Astrocyte (in vitro differentiated cells and primary cell): ENCODE data around the gene PRSS23. TPM values are rescaled to one million over a fixed set of nuclear protein-coding genes. Genes with fewer than 3 reads are reported as not detected.
A peak's percentile ranks its signal among the peaks of the same experiment; 100 is the strongest.

Experiments used
- DNase-seq: peaks from one replicate; pipeline ENCODE4 v3.0.0-alpha.2; 2010; ENCODE audit warnings: low read depth
- FAIRE-seq: peaks from 2 replicates; lab custom pipeline; 2011; peaks lifted over from hg19 to GRCh38; lab: Jason Lieb, UNC
- H2AFZ ChIP-seq: 2 replicates; pipeline ENCODE4 v1.6.0; 2012; ENCODE audit warnings: low read depth, low read length, inconsistent platforms
- H3K27ac ChIP-seq: 2 replicates; pipeline ENCODE4 v1.5.1; 2011; ENCODE audit warnings: low read depth, low read length, inconsistent platforms
- H3K27me3 ChIP-seq: 2 replicates; pipeline ENCODE4 v1.6.0; 2011; ENCODE audit warnings: low read length, inconsistent platforms; ENCODE audit not compliant: insufficient read depth
- H3K36me3 ChIP-seq: 2 replicates; pipeline ENCODE4 v1.5.1; 2011; ENCODE audit warnings: low read length, inconsistent platforms; ENCODE audit not compliant: insufficient read depth
- H3K4me1 ChIP-seq: 2 replicates; pipeline ENCODE4 v1.5.1; 2011; ENCODE audit warnings: low read length, inconsistent platforms; ENCODE audit not compliant: insufficient read depth
- H3K4me2 ChIP-seq: 2 replicates; pipeline ENCODE4 v1.6.0; 2012; ENCODE audit warnings: low read length, inconsistent platforms
- H3K4me3 ChIP-seq: 2 replicates; pipeline ENCODE4 v1.5.1; 2011; ENCODE audit warnings: low read depth, mild to moderate bottlenecking, low read length, inconsistent platforms; ENCODE audit not compliant: insufficient read depth
- H3K79me2 ChIP-seq: 2 replicates; pipeline ENCODE4 v1.6.0; 2012; ENCODE audit warnings: mild to moderate bottlenecking, low read length, inconsistent platforms; ENCODE audit not compliant: insufficient read depth
- H3K9ac ChIP-seq: 2 replicates; pipeline ENCODE4 v1.6.0; 2012; ENCODE audit warnings: mild to moderate bottlenecking, low read length, inconsistent platforms
- H3K9me3 ChIP-seq: 2 replicates; pipeline ENCODE4 v1.5.1; 2012; ENCODE audit warnings: low read depth, mild to moderate bottlenecking, low read length, inconsistent platforms; ENCODE audit not compliant: insufficient read depth
- H4K20me1 ChIP-seq: 2 replicates; pipeline ENCODE4 v1.6.0; 2012; ENCODE audit warnings: low read length, inconsistent platforms; ENCODE audit not compliant: insufficient read depth
- H3K27ac Mint-ChIP-seq: one replicate; pipeline ENCODE4 v1.8.0; 2021; ENCODE audit warnings: mild to moderate bottlenecking, mixed read lengths; ENCODE audit not compliant: unreplicated experiment
- H3K27me3 Mint-ChIP-seq: one replicate; pipeline ENCODE4 v1.8.0; 2021; ENCODE audit warnings: low read depth, mixed read lengths; ENCODE audit not compliant: unreplicated experiment
- H3K36me3 Mint-ChIP-seq: one replicate; pipeline ENCODE4 v1.8.0; 2021; ENCODE audit warnings: low read depth, mixed read lengths; ENCODE audit not compliant: unreplicated experiment
- H3K4me1 Mint-ChIP-seq: one replicate; pipeline ENCODE4 v1.8.0; 2021; ENCODE audit warnings: low read depth, mixed read lengths; ENCODE audit not compliant: unreplicated experiment
- H3K4me3 Mint-ChIP-seq: one replicate; pipeline ENCODE4 v1.8.0; 2021; ENCODE audit warnings: mild to moderate bottlenecking, moderate library complexity, mixed read lengths; ENCODE audit not compliant: unreplicated experiment
- H3K9me3 Mint-ChIP-seq: one replicate; pipeline ENCODE4 v1.8.0; 2021; ENCODE audit warnings: mild to moderate bottlenecking, mixed read lengths; ENCODE audit not compliant: unreplicated experiment
- CTCF ChIP-seq: IDR thresholded peaks from 2 replicates; pipeline ENCODE4 v1.5.1; 2011; ENCODE audit warnings: low read depth, mild to moderate bottlenecking, inconsistent platforms, low read length, moderate library complexity; ENCODE audit not compliant: insufficient read depth
- EZH2 ChIP-seq: IDR thresholded peaks from 2 replicates; pipeline ENCODE4 v1.6.1; 2012; ENCODE audit warnings: mild to moderate bottlenecking, low read length, inconsistent platforms; ENCODE audit not compliant: insufficient read depth
- total RNA-seq: library from RNA; stranded (reverse); gene quantifications from 2 replicates; pipeline ENCODE4 v1.2.1, GENCODE V29; 2021

PRSS23 gene
- total RNA-seq, 1 donor from 2014 or later: 717 TPM

- FAIRE-seq (peak; percentile 45), DNase-seq (no peak)
- H3K9me3 Mint-ChIP-seq: no peaks in the 10 kb centered on the region
- Histone ChIP-seq H3K27ac (peak overlapping the region; percentile 76), H2AFZ (no peak overlapping the region), H3K4me2 (peak overlapping the region; percentile 86), H4K20me1 (peaks cover 11% of the 10 kb centered on the region), H3K27me3 (no peaks in the 10 kb centered on the region), H3K36me3 (peaks cover 3% of the 10 kb centered on the region), H3K9me3 (no peaks in the 10 kb centered on the region), H3K9ac (peak overlapping the region; percentile 95), H3K79me2 (peaks cover 60% of the 10 kb centered on the region), H3K4me1 (peaks cover 52% of the 10 kb centered on the region), H3K4me3 (peak overlapping the region; percentile 87)
- H3K36me3 Mint-ChIP-seq: peaks cover 4% of the 10 kb centered on the region
- H3K27me3 Mint-ChIP-seq: no peaks in the 10 kb centered on the region
- H3K4me1 Mint-ChIP-seq: peaks cover 34% of the 10 kb centered on the region
- H3K27ac Mint-ChIP-seq: peak overlapping the region; percentile 95
- TF ChIP-seq CTCF (no peak), EZH2 (no peak)
- H3K4me3 Mint-ChIP-seq: peak overlapping the region; percentile 95
Observed at GRCh38 chr11:86801364-86801763, 1.0 kb downstream of the PRSS23 start.

GRCh38 chr11:86802146-86802545, 1.8 kb downstream of the PRSS23 start:
- FAIRE-seq: peak; percentile 80
- Histone ChIP-seq H2AFZ (no peak overlapping the region), H3K4me2 (peak overlapping the region; percentile 86), H3K9me3 (no peaks in the 10 kb centered on the region), H3K4me3 (peak overlapping the region; percentile 87), H3K9ac (peak overlapping the region; percentile 95), H3K79me2 (peaks cover 67% of the 10 kb centered on the region), H4K20me1 (peaks cover 16% of the 10 kb centered on the region), H3K4me1 (peaks cover 52% of the 10 kb centered on the region), H3K27me3 (no peaks in the 10 kb centered on the region), H3K36me3 (peaks cover 9% of the 10 kb centered on the region), H3K27ac (peak overlapping the region; percentile 76)
- peaks cover 6% of the 10 kb centered on the region for H3K36me3 Mint-ChIP-seq
- peaks cover 42% of the 10 kb centered on the region for H3K4me1 Mint-ChIP-seq
- no peak for DNase-seq
- no peaks in the 10 kb centered on the region for H3K9me3 Mint-ChIP-seq
- TF ChIP-seq EZH2 (no peak), CTCF (no peak)
- no peaks in the 10 kb centered on the region for H3K27me3 Mint-ChIP-seq
- peak overlapping the region; percentile 95 for H3K27ac Mint-ChIP-seq
- H3K4me3 Mint-ChIP-seq: peak overlapping the region; percentile 95

- H3K79me2 ChIP-seq: peaks cover 72% of the 10 kb centered on the region
- peak overlapping the region; percentile 87 for H3K4me3 ChIP-seq
- Mint-ChIP-seq H3K36me3 (peaks cover 7% of the 10 kb centered on the region), H3K9me3 (no peaks in the 10 kb centered on the region), H3K4me3 (peak overlapping the region; percentile 95), H3K27me3 (no peaks in the 10 kb centered on the region), H3K27ac (peak overlapping the region; percentile 95), H3K4me1 (peaks cover 47% of the 10 kb centered on the region)
- DNase-seq: peak; percentile 50
- H3K9me3 ChIP-seq: no peaks in the 10 kb centered on the region
- no peak for TF ChIP-seq EZH2
- peak; percentile 56 for TF ChIP-seq CTCF
- FAIRE-seq: peak; percentile 75
- H4K20me1 ChIP-seq: peaks cover 19% of the 10 kb centered on the region
- no peak overlapping the region for H2AFZ ChIP-seq
- no peaks in the 10 kb centered on the region for H3K27me3 ChIP-seq
- peak overlapping the region; percentile 86 for H3K4me2 ChIP-seq
- H3K36me3 ChIP-seq: peaks cover 9% of the 10 kb centered on the region
- H3K27ac ChIP-seq: peak overlapping the region; percentile 76
- peaks cover 52% of the 10 kb centered on the region for H3K4me1 ChIP-seq
- H3K9ac ChIP-seq: peak overlapping the region; percentile 95
Observed at GRCh38 chr11:86802601-86803051, 2.3 kb downstream of the PRSS23 start.
